GM12892 (cell line): ENCODE results near the gene ANKRD36C.
"Not testable (repeated sequence)": the region's sequence is repeated elsewhere in the genome, so short reads cannot be mapped to it uniquely, and the experiment has no call there.

ENCODE experiments used
- POLR2A ChIP-seq: IDR thresholded peaks from 2 replicates; pipeline ENCODE4 v1.6.1; 2011; ENCODE audit warnings: low read depth, low read length, control low read depth
- POLR2AphosphoS5 ChIP-seq: IDR thresholded peaks from 2 replicates; pipeline ENCODE4 v1.6.1; 2011; ENCODE audit warnings: low read depth, low read length, control low read depth

DNA sequence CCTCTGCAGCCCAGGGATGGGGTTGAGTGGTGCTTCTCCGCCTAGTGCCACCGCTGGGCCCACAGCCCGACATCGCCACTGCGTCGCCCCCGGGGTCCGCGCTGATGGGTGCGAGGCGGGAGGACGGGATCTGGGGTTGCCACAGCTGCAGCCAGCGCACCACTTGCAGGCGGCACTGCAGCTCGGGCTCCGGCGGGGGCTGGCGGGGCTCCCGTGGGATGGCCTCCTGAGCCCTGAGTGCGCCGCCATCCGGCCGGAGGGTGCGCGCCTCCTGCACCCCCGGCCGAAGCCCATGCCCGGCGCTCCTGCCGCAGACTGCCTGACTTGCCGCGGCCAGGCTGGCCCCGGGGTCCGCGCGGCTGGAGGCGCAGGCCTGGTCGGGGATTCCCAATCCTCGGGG is 478 bp upstream of the ANKRD36C start:
- TF ChIP-seq POLR2A, POLR2AphosphoS5: not testable (repeated sequence)
